ENCODE data around the gene KMT2C.

KMT2C gene

DNA sequence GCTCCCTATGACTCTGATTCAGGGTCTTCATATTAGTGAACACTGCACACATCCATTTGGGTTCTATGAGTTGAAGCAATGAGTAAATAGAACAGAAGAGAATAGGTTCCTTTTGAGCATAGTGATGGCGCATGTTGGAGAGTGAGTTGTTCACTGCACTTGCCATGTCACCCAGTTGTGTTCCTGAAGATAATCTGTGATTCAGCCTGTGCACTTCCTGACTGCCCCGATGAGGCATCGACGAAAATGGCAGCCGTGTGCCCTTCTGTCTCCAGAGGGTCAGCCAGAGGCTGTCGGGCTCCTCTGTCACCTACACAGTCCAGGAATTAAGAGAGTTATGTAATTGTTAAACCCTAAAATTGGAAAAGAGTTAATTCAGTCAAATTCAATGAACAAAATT lies 315.6 kb downstream of the KMT2C start:
- H3K9ac ChIP-seq (ENCODE audit: low read depth, low read length), result no peak overlapping the region
- H3K36me3 ChIP-seq (ENCODE audit: control insufficient read depth, insufficient read depth, low read length), result peaks cover 85% of the 10 kb centered on the region
- no peaks in the 10 kb centered on the region for H3K9me3 ChIP-seq (ENCODE audit: control insufficient read depth, insufficient read depth, low read length)
- no peak overlapping the region for H3K27ac ChIP-seq (ENCODE audit: low read depth, low read length)
- no peaks in the 10 kb centered on the region for H3K4me1 ChIP-seq (ENCODE audit: control insufficient read depth, insufficient read depth, low read length)
- no peaks in the 10 kb centered on the region for H3K27me3 ChIP-seq (ENCODE audit: control insufficient read depth, insufficient read depth, low read length)
- H3K4me3 ChIP-seq (ENCODE audit: low read depth, low read length), result no peak overlapping the region

DNA sequence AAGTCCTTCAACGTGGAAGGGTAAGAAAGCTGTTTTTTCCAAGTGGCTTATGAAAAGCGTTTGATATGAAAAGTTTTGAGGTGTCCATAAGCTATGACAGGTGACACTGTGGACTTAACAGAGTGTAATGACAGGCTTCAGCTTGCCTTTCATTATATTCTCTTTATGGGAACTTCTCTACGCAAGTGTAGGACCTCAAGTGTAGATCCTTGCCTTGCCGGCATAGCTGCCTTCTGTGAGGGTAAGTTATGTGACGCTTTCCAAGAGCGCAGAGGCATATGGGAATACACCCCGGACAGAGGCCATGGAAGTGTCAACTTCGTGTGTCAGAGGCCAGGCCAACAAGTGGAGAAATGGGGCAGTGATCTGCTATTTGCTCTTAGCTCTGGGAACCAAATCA lies 318.4 kb downstream of the KMT2C start:
- Histone ChIP-seq H3K36me3 (ENCODE audit: control insufficient read depth, insufficient read depth, low read length) (peaks cover 66% of the 10 kb centered on the region), H3K27me3 (ENCODE audit: control insufficient read depth, insufficient read depth, low read length) (no peaks in the 10 kb centered on the region), H3K4me3 (ENCODE audit: low read depth, low read length) (no peak overlapping the region), H3K9ac (ENCODE audit: low read depth, low read length) (no peak overlapping the region), H3K4me1 (ENCODE audit: control insufficient read depth, insufficient read depth, low read length) (no peaks in the 10 kb centered on the region), H3K9me3 (ENCODE audit: control insufficient read depth, insufficient read depth, low read length) (no peaks in the 10 kb centered on the region), H3K27ac (ENCODE audit: low read depth, low read length) (no peak overlapping the region)

DNA sequence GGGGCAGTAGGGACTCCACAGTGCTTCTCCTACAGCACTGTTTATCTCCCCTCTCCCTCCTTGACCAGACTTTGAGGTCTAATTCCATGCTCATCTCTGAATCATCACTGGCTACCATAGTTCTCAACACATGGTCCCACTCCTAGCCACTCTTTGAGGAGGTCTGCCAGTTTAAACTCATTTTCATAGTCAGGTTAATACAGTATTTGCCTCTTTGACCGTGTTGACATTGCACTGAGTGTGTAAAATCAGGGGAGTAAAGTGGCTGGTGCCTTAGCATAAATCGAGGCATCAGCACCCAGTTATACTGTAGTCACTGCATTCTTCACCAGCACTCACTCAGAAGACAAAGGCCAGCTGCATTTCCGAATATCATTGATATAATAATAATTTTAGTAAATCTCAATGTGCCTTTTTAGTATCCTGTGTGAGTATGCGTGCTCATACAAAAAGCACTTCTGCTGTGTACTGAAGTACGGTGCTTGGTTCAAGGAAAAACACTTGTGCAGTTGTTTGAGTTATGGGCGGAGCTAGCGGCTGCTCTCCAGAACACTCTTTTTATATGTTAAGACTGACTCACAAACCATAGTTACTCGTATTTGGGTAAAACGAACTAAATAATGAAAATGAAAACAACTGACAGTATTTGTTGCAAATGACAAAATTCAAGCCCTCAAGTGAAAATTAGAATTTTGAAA lies 320.6 kb downstream of the KMT2C start:
- H3K9ac ChIP-seq (ENCODE audit: low read depth, low read length), result no peak overlapping the region
- no peaks in the 10 kb centered on the region for H3K4me1 ChIP-seq (ENCODE audit: control insufficient read depth, insufficient read depth, low read length)
- H3K27me3 ChIP-seq (ENCODE audit: control insufficient read depth, insufficient read depth, low read length), result no peaks in the 10 kb centered on the region
- H3K9me3 ChIP-seq (ENCODE audit: control insufficient read depth, insufficient read depth, low read length), result no peaks in the 10 kb centered on the region
- H3K4me3 ChIP-seq (ENCODE audit: low read depth, low read length), result no peak overlapping the region
- peaks cover 45% of the 10 kb centered on the region for H3K36me3 ChIP-seq (ENCODE audit: control insufficient read depth, insufficient read depth, low read length)
- no peak overlapping the region for H3K27ac ChIP-seq (ENCODE audit: low read depth, low read length)

DNA sequence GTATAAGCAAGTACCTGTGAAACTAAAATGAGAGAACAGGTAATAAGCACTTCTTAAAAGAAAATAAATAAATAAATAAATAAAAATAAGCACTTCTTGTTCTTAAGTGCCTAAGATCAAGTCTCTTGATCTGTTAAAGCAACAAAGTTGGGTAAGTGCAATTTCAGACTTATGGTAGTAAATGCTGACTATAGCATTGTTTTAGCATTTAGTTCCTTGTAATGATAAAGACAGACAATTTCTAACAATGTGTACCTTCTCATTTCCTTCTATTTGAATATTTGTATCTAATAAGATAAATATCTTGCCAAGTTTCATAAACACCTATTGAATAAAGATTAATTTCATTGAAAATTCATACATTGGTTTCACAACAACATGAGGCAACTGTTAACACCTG lies 323.0 kb downstream of the KMT2C start:
- no peaks in the 10 kb centered on the region for H3K9me3 ChIP-seq (ENCODE audit: control insufficient read depth, insufficient read depth, low read length)
- H3K27me3 ChIP-seq (ENCODE audit: control insufficient read depth, insufficient read depth, low read length), result no peaks in the 10 kb centered on the region
- no peak overlapping the region for H3K27ac ChIP-seq (ENCODE audit: low read depth, low read length)
- no peaks in the 10 kb centered on the region for H3K4me1 ChIP-seq (ENCODE audit: control insufficient read depth, insufficient read depth, low read length)
- H3K4me3 ChIP-seq (ENCODE audit: low read depth, low read length), result no peak overlapping the region
- H3K9ac ChIP-seq (ENCODE audit: low read depth, low read length), result no peak overlapping the region
- H3K36me3 ChIP-seq (ENCODE audit: control insufficient read depth, insufficient read depth, low read length), result peaks cover 22% of the 10 kb centered on the region

DNA sequence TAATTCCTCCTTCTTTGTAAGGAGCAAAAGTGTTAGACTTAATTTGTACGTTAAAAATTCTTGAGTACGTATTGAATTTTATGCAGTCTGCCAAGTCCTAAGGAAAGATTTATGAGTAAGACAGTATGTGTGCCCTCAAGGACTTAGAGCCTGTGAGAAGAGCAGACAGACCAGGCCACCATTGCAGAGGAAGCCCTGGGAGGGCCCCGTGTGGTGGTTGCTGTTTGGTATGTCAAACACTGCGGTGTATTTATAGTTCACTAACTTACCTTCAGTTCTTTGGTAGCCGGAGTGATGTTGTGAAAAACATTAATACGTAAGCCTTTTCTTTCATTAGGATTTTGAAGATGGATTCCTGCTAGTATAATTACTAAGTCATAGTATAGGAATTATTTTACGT lies 327.4 kb downstream of the KMT2C start:
- H3K27me3 ChIP-seq (ENCODE audit: control insufficient read depth, insufficient read depth, low read length), result no peaks in the 10 kb centered on the region
- no peaks in the 10 kb centered on the region for H3K9me3 ChIP-seq (ENCODE audit: control insufficient read depth, insufficient read depth, low read length)
- H3K27ac ChIP-seq (ENCODE audit: low read depth, low read length), result no peak overlapping the region
- no peak overlapping the region for H3K9ac ChIP-seq (ENCODE audit: low read depth, low read length)
- H3K36me3 ChIP-seq (ENCODE audit: control insufficient read depth, insufficient read depth, low read length), result peaks cover 21% of the 10 kb centered on the region
- no peaks in the 10 kb centered on the region for H3K4me1 ChIP-seq (ENCODE audit: control insufficient read depth, insufficient read depth, low read length)
- no peak overlapping the region for H3K4me3 ChIP-seq (ENCODE audit: low read depth, low read length)

DNA sequence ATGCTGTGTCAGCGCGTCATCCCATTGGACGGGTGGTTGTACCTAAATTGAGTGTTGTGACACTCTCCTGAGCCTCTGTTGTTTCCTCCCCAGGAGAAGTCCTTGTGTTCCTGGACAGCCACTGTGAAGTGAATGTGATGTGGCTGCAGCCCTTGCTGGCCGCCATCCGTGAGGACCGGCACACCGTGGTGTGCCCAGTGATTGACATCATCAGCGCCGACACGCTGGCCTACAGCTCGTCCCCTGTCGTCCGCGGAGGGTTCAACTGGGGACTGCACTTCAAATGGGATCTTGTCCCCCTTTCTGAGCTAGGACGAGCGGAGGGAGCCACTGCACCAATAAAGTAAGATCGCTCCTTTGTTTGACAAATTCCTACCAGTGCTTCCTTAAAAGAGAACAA lies 327.9 kb downstream of the KMT2C start:
- Histone ChIP-seq H3K36me3 (ENCODE audit: control insufficient read depth, insufficient read depth, low read length) (peaks cover 21% of the 10 kb centered on the region), H3K9me3 (ENCODE audit: control insufficient read depth, insufficient read depth, low read length) (no peaks in the 10 kb centered on the region), H3K9ac (ENCODE audit: low read depth, low read length) (no peak overlapping the region), H3K27ac (ENCODE audit: low read depth, low read length) (no peak overlapping the region), H3K4me1 (ENCODE audit: control insufficient read depth, insufficient read depth, low read length) (no peaks in the 10 kb centered on the region), H3K4me3 (ENCODE audit: low read depth, low read length) (no peak overlapping the region), H3K27me3 (ENCODE audit: control insufficient read depth, insufficient read depth, low read length) (no peaks in the 10 kb centered on the region)

DNA sequence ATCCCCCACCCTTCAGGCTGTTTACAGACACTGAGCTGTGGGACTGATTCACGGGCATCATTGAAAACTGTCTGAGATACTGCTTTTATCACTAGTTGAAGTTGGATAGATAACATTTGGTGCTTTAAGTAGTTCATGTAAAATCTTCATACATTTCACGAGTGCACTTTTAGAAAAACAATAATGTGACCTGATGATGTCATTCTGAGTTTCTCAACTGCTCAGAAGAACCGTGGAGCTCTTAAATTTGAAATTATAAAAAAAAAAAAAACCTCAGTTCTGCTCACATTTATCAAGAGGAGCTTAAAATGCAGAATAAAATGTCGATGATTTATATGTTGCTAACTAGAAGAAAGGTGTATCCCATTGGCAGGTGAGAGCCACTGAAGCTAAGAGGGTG lies 328.8 kb downstream of the KMT2C start:
- H3K4me3 ChIP-seq (ENCODE audit: low read depth, low read length), result no peak overlapping the region
- H3K36me3 ChIP-seq (ENCODE audit: control insufficient read depth, insufficient read depth, low read length), result peaks cover 21% of the 10 kb centered on the region
- H3K9me3 ChIP-seq (ENCODE audit: control insufficient read depth, insufficient read depth, low read length), result no peaks in the 10 kb centered on the region
- H3K4me1 ChIP-seq (ENCODE audit: control insufficient read depth, insufficient read depth, low read length), result no peaks in the 10 kb centered on the region
- no peaks in the 10 kb centered on the region for H3K27me3 ChIP-seq (ENCODE audit: control insufficient read depth, insufficient read depth, low read length)
- H3K27ac ChIP-seq (ENCODE audit: low read depth, low read length), result no peak overlapping the region
- no peak overlapping the region for H3K9ac ChIP-seq (ENCODE audit: low read depth, low read length)

DNA sequence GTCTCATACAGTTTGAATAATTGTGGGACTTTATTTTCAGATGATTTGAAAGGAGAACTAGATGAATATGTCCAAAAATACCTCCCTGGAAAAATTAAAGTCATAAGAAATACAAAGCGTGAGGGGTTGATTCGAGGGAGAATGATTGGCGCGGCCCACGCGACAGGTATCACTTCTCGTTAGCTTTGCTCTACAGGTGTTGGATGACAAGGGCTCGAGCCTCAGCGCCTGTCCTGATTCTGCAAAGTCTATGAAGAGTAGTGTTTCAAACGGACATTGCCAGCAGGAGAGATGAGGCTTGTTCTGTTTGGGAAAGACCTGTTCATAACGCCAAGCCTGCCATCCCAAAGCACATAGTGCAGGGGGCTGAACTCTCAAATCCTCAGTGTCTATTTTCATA lies 330.6 kb downstream of the KMT2C start:
- Histone ChIP-seq H3K4me3 (ENCODE audit: low read depth, low read length) (no peak overlapping the region), H3K9me3 (ENCODE audit: control insufficient read depth, insufficient read depth, low read length) (no peaks in the 10 kb centered on the region), H3K4me1 (ENCODE audit: control insufficient read depth, insufficient read depth, low read length) (no peaks in the 10 kb centered on the region), H3K27me3 (ENCODE audit: control insufficient read depth, insufficient read depth, low read length) (no peaks in the 10 kb centered on the region), H3K9ac (ENCODE audit: low read depth, low read length) (no peak overlapping the region), H3K27ac (ENCODE audit: low read depth, low read length) (no peak overlapping the region), H3K36me3 (ENCODE audit: control insufficient read depth, insufficient read depth, low read length) (peaks cover 28% of the 10 kb centered on the region)

DNA sequence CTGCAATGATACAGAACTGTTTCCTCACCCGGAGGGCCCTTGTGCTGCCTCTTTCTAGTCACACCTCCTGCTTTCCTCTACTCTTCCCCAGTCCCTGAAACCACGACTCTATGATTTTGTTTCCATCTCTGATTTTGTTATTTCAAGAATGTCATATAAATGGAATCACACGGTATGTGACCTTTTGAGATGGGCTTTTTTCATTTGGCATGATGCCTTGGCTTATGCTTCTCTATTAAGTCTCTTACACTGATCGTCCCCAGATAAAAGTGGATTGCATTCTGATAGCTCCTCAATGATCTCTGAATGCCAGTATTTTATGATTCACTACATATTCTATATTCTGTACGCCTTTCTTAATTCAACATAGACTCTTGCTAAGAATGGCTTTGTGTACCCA lies 332.1 kb downstream of the KMT2C start:
- Histone ChIP-seq H3K4me3 (ENCODE audit: low read depth, low read length) (no peak overlapping the region), H3K27me3 (ENCODE audit: control insufficient read depth, insufficient read depth, low read length) (no peaks in the 10 kb centered on the region), H3K4me1 (ENCODE audit: control insufficient read depth, insufficient read depth, low read length) (no peaks in the 10 kb centered on the region), H3K36me3 (ENCODE audit: control insufficient read depth, insufficient read depth, low read length) (peaks cover 28% of the 10 kb centered on the region), H3K9ac (ENCODE audit: low read depth, low read length) (no peak overlapping the region), H3K27ac (ENCODE audit: low read depth, low read length) (no peak overlapping the region), H3K9me3 (ENCODE audit: control insufficient read depth, insufficient read depth, low read length) (no peaks in the 10 kb centered on the region)

DNA sequence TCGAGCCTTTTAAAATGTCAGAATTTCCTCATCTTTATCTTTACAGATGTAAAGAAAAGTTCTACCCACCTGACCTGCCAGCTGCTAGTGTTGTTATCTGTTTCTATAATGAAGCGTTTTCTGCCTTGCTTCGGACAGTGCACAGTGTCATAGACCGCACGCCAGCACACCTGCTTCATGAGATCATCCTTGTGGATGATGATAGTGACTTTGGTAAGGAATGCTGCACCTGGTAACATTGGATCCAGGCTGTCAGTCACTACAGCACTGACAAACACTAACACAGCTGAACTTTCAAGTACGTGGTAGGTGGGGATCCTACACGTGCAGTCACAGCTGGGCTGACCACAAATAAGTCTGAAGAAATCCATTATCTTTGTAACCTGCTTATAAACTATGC lies 332.7 kb downstream of the KMT2C start:
- Histone ChIP-seq H3K4me3 (ENCODE audit: low read depth, low read length) (no peak overlapping the region), H3K36me3 (ENCODE audit: control insufficient read depth, insufficient read depth, low read length) (peaks cover 28% of the 10 kb centered on the region), H3K27ac (ENCODE audit: low read depth, low read length) (no peak overlapping the region), H3K27me3 (ENCODE audit: control insufficient read depth, insufficient read depth, low read length) (no peaks in the 10 kb centered on the region), H3K4me1 (ENCODE audit: control insufficient read depth, insufficient read depth, low read length) (no peaks in the 10 kb centered on the region), H3K9me3 (ENCODE audit: control insufficient read depth, insufficient read depth, low read length) (no peaks in the 10 kb centered on the region), H3K9ac (ENCODE audit: low read depth, low read length) (no peak overlapping the region)

DNA sequence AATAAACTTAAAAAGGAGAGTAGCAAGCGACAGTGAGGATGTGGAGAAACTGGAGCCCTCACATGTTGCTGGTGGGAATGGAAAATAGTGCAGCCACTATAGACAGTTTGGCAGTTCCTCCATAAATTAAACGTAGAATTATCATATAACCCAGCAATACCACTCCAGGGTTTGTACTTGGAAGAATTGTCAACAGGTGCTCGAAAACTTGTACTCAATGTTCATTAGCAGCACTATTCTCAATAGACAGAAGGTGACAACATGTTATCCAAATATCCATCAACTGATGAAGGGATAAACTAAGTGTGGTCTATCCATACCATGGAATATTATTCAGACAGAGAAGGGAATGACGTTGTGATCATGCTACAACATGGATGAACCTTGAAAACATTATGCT lies 338.5 kb downstream of the KMT2C start:
- Histone ChIP-seq H3K4me1 (ENCODE audit: control insufficient read depth, insufficient read depth, low read length) (no peaks in the 10 kb centered on the region), H3K9me3 (ENCODE audit: control insufficient read depth, insufficient read depth, low read length) (no peaks in the 10 kb centered on the region), H3K27ac (ENCODE audit: low read depth, low read length) (no peak overlapping the region), H3K36me3 (ENCODE audit: control insufficient read depth, insufficient read depth, low read length) (peaks cover 12% of the 10 kb centered on the region), H3K27me3 (ENCODE audit: control insufficient read depth, insufficient read depth, low read length) (no peaks in the 10 kb centered on the region), H3K4me3 (ENCODE audit: low read depth, low read length) (no peak overlapping the region), H3K9ac (ENCODE audit: low read depth, low read length) (no peak overlapping the region)

DNA sequence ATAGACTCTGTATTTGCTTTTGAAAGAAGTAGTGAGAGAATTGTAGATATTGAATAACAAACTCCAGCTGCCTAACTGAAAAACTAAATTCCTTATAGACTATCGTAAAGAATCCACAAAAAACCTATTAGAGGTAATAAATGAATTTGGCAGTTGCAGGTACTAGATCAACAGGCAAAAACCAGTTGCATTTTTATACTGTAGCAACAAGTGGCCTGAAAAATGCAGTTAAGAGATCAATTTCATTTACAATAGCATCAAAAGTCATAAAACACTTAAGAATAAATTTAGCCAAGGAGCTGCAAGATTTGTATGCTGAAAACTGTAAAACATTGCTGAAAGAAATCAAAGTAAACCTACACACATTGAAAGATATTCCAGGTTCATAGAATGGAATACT lies 340.0 kb downstream of the KMT2C start:
- H3K4me1 ChIP-seq (ENCODE audit: control insufficient read depth, insufficient read depth, low read length), result no peaks in the 10 kb centered on the region
- H3K9me3 ChIP-seq (ENCODE audit: control insufficient read depth, insufficient read depth, low read length), result no peaks in the 10 kb centered on the region
- H3K4me3 ChIP-seq (ENCODE audit: low read depth, low read length), result no peak overlapping the region
- H3K27ac ChIP-seq (ENCODE audit: low read depth, low read length), result no peak overlapping the region
- H3K27me3 ChIP-seq (ENCODE audit: control insufficient read depth, insufficient read depth, low read length), result no peaks in the 10 kb centered on the region
- H3K36me3 ChIP-seq (ENCODE audit: control insufficient read depth, insufficient read depth, low read length), result peaks cover 5% of the 10 kb centered on the region; the same call in 1 of the 2 replicates
- no peak overlapping the region for H3K9ac ChIP-seq (ENCODE audit: low read depth, low read length)

Data from HUES48 (cell line).